Mammary epithelial cell (primary cell): ENCODE measurements around the gene MAPK8IP3.

Experiments
- CTCF ChIP-seq, 2 donors: IDR thresholded peaks in 1 of 2; conservative IDR thresholded peaks in 1 of 2; 2 replicates each; pipeline ENCODE4 v1.5.1; 2011 to 2012; ENCODE audit warnings: inconsistent platforms in 2 of 2, low read length in 2 of 2, mild to moderate bottlenecking in 2 of 2, control low read depth in 1 of 2, low read depth in 1 of 2; ENCODE audit not compliant: insufficient read depth in 1 of 2; ENCODE audit errors: extremely low read depth in 1 of 2
- EZH2 ChIP-seq: IDR thresholded peaks from 2 replicates; pipeline ENCODE4 v1.6.1; 2012; ENCODE audit warnings: low read length, inconsistent platforms, borderline replicate concordance

GRCh38 chr16:1772908-1773702 lies 67.1 kb downstream of the MAPK8IP3 start, which contains the start of gene MRPS34:
- TF ChIP-seq CTCF (conservative IDR thresholded peaks at IDR 0.05 in 1 of 2, IDR thresholded peaks at IDR 0.05 in 1 of 2; ENCODE audit: extremely low read depth in 1 of 2, insufficient read depth in 1 of 2, low read depth in 1 of 2, low read length in 2 of 2) (peak; percentile 45 to 77), EZH2 (no peak)
